ENCODE measurements around the gene DPYSL4.
"Not testable (repeated sequence)": the region's sequence is repeated elsewhere in the genome, so short reads cannot be mapped to it uniquely, and the experiment has no call there.

Gene DPYSL4

GRCh38 chr10:132150777-132151176 is 36.0 kb upstream of the DPYSL4 start:
- no peak for DNase-seq

GRCh38 chr10:132151286-132151950 is 35.3 kb upstream of the DPYSL4 start:
- DNase-seq = no peak

- DNase-seq = no peak
Measured at GRCh38 chr10:132151951-132152505, 34.7 kb upstream of the DPYSL4 start.

- DNase-seq = no peak
Measured at GRCh38 chr10:132152896-132153580, 33.7 kb upstream of the DPYSL4 start.

- DNase-seq = no peak
Measured at GRCh38 chr10:132153616-132154217, 33.0 kb upstream of the DPYSL4 start.

GRCh38 chr10:132154440-132154839 is 32.3 kb upstream of the DPYSL4 start:
- DNase-seq = no peak

- no peak for DNase-seq
Measured at GRCh38 chr10:132154931-132155330, 31.8 kb upstream of the DPYSL4 start.

GRCh38 chr10:132155723-132156381 is 30.9 kb upstream of the DPYSL4 start:
- DNase-seq = no peak

- no peak for DNase-seq
Measured at GRCh38 chr10:132156382-132156781, 30.4 kb upstream of the DPYSL4 start.

- no peak for DNase-seq
Measured at GRCh38 chr10:132157101-132157500, 29.6 kb upstream of the DPYSL4 start.

GRCh38 chr10:132158122-132158741 is 28.5 kb upstream of the DPYSL4 start:
- DNase-seq = peak; percentile 59 to 64

- peak; percentile 25 to 33 for DNase-seq
Measured at GRCh38 chr10:132158823-132159222, 27.9 kb upstream of the DPYSL4 start.

- DNase-seq = peak; percentile 34 to 42
Measured at GRCh38 chr10:132159302-132160230, 27.2 kb upstream of the DPYSL4 start.

GRCh38 chr10:132160231-132160630 is 26.5 kb upstream of the DPYSL4 start:
- not testable (repeated sequence) for DNase-seq

- not testable (repeated sequence) for DNase-seq
Measured at GRCh38 chr10:132160834-132161622, 25.7 kb upstream of the DPYSL4 start.

GRCh38 chr10:132162021-132162531 is 24.7 kb upstream of the DPYSL4 start:
- DNase-seq = peak; percentile 55 to 57

- no peak for DNase-seq
Measured at GRCh38 chr10:132162590-132163277, 24.0 kb upstream of the DPYSL4 start.

- DNase-seq = peak; percentile 82 to 83
Measured at GRCh38 chr10:132163278-132163765, 23.4 kb upstream of the DPYSL4 start.

GRCh38 chr10:132163826-132164515 is 22.8 kb upstream of the DPYSL4 start:
- no peak for DNase-seq
